Fibroblast of lung (primary cell): ENCODE data around the gene SLC24A4. TPM values are rescaled to one million over a fixed set of nuclear protein-coding genes. Genes with fewer than 3 reads are reported as not detected.

Experiments used
- DNase-seq, 2 donors: peaks; one replicate each; pipeline versions ENCODE4 v3.0.0 to v3.0.0-alpha.2; 2010; ENCODE audit warnings: low read depth in 2 of 2
- H2AFZ ChIP-seq: 2 replicates; pipeline ENCODE4 v1.5.1; 2012; ENCODE audit warnings: low read length, control low read depth, inconsistent platforms
- H3K27ac ChIP-seq: 2 replicates; pipeline ENCODE4 v1.5.1; 2011; ENCODE audit warnings: low read length, control low read depth; ENCODE audit not compliant: insufficient read depth
- H3K27me3 ChIP-seq: 2 replicates; pipeline ENCODE4 v1.5.1; 2011; ENCODE audit warnings: mild to moderate bottlenecking, low read length; ENCODE audit not compliant: control insufficient read depth, insufficient read depth
- H3K36me3 ChIP-seq: 2 replicates; pipeline ENCODE4 v1.5.1; 2011; ENCODE audit warnings: low read length; ENCODE audit not compliant: control insufficient read depth, insufficient read depth
- H3K4me1 ChIP-seq: 2 replicates; pipeline ENCODE4 v1.5.1; 2011; ENCODE audit warnings: low read length; ENCODE audit not compliant: control insufficient read depth, insufficient read depth; ENCODE audit errors: extremely low read depth
- H3K4me2 ChIP-seq: 2 replicates; pipeline ENCODE4 v1.5.1; 2011; ENCODE audit warnings: low read length, control low read depth; ENCODE audit not compliant: insufficient read depth; ENCODE audit errors: extremely low read depth
- H3K4me3 ChIP-seq, 4 experiments: fragments of 200-600 bp in 1 of 4; sonication (generic) in 1 of 4; replicated peaks in 1 of 4; 2 replicates each; pipeline ENCODE4 v1.5.1; 2011 to 2016; ENCODE audit warnings: low read length in 4 of 4, low read depth in 3 of 4, mild to moderate bottlenecking in 3 of 4, control low read depth in 2 of 4, inconsistent platforms in 1 of 4, mixed read lengths in 1 of 4; ENCODE audit not compliant: insufficient read depth in 1 of 4; ENCODE audit errors: control extremely low read depth in 1 of 4
- H3K79me2 ChIP-seq: 2 replicates; pipeline ENCODE4 v1.5.1; 2012; ENCODE audit warnings: mild to moderate bottlenecking, low read length, inconsistent platforms; ENCODE audit not compliant: control insufficient read depth, insufficient read depth
- H3K9ac ChIP-seq: 2 replicates; pipeline ENCODE4 v1.5.1; 2011; ENCODE audit warnings: mild to moderate bottlenecking, low read length, control low read depth; ENCODE audit not compliant: insufficient read depth
- H3K9me3 ChIP-seq: 2 replicates; pipeline ENCODE4 v1.5.1; 2012; ENCODE audit warnings: low read depth, low read length; ENCODE audit not compliant: control insufficient read depth, insufficient read depth
- H4K20me1 ChIP-seq: 2 replicates; pipeline ENCODE4 v1.5.1; 2011; ENCODE audit warnings: low read length; ENCODE audit not compliant: control insufficient read depth, insufficient read depth; ENCODE audit errors: extremely low read depth
- EZH2 ChIP-seq: IDR thresholded peaks from 2 replicates; pipeline ENCODE4 v1.5.1; 2012; ENCODE audit warnings: low read length, control low read depth, mild to moderate bottlenecking; ENCODE audit errors: missing control alignments
- polyA plus RNA-seq, 2 donors: library from polyadenylated mRNA; depleted of rRNA in 1 of 2; stranded (reverse) in 1 of 2; unstranded in 1 of 2; fragments of >200 nt; gene quantifications; 2 replicates each; pipeline ENCODE4 v1.2.1, GENCODE V29; 2011 to 2012; ENCODE audit warnings: missing spikeins in 1 of 2
- total RNA-seq: library from RNA; depleted of rRNA; stranded (reverse); fragments of >200 nt; gene quantifications from 2 replicates; pipeline ENCODE4 v1.2.1, GENCODE V29; 2014
- TF ChIP-seq, protein P1 (sequence below), 2 donors: IDR thresholded peaks in 1 of 2; conservative IDR thresholded peaks in 1 of 2; 1 replicate in 1 of 2; 2 replicates in 1 of 2; pipeline ENCODE4 v1.5.1; 2011 to 2012; ENCODE audit warnings: low read length in 2 of 2, control low read depth in 1 of 2, inconsistent platforms in 1 of 2, low read depth in 1 of 2, mild to moderate bottlenecking in 1 of 2

The SLC24A4 gene
- total and polyA plus RNA-seq, 2 donors (not counting 1 experiment from before 2014, with no cell fraction given) = 0.03 TPM; not detected in 1

GRCh38 chr14:92353447-92353846 lies 30.5 kb downstream of the SLC24A4 start:
- DNase-seq = no peak
- no peak overlapping the region for H3K9ac ChIP-seq
- H4K20me1 ChIP-seq = no peaks in the 10 kb centered on the region
- H3K27me3 ChIP-seq = peaks cover 6% of the 10 kb centered on the region
- H3K9me3 ChIP-seq = no peaks in the 10 kb centered on the region
- no peaks in the 10 kb centered on the region for H3K36me3 ChIP-seq
- TF ChIP-seq, protein P1, sequence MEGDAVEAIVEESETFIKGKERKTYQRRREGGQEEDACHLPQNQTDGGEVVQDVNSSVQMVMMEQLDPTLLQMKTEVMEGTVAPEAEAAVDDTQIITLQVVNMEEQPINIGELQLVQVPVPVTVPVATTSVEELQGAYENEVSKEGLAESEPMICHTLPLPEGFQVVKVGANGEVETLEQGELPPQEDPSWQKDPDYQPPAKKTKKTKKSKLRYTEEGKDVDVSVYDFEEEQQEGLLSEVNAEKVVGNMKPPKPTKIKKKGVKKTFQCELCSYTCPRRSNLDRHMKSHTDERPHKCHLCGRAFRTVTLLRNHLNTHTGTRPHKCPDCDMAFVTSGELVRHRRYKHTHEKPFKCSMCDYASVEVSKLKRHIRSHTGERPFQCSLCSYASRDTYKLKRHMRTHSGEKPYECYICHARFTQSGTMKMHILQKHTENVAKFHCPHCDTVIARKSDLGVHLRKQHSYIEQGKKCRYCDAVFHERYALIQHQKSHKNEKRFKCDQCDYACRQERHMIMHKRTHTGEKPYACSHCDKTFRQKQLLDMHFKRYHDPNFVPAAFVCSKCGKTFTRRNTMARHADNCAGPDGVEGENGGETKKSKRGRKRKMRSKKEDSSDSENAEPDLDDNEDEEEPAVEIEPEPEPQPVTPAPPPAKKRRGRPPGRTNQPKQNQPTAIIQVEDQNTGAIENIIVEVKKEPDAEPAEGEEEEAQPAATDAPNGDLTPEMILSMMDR (conservative IDR thresholded peaks at IDR 0.05 in 1 of 2, IDR thresholded peaks at IDR 0.05 in 1 of 2; ENCODE audit: low read depth in 1 of 2, low read length in 2 of 2) = no peak
- TF ChIP-seq EZH2 = no peak
- H2AFZ ChIP-seq = no peak overlapping the region
- H3K4me2 ChIP-seq = no peak overlapping the region
- H3K4me1 ChIP-seq = no peaks in the 10 kb centered on the region
- no peak overlapping the region for H3K4me3 ChIP-seq
- no peaks in the 10 kb centered on the region for H3K79me2 ChIP-seq
- H3K27ac ChIP-seq = no peak overlapping the region

GRCh38 chr14:92356677-92357076 lies 33.7 kb downstream of the SLC24A4 start:
- H3K9ac ChIP-seq = no peak overlapping the region
- no peak for TF ChIP-seq EZH2
- TF ChIP-seq, protein P1 (conservative IDR thresholded peaks at IDR 0.05 in 1 of 2, IDR thresholded peaks at IDR 0.05 in 1 of 2; ENCODE audit: low read depth in 1 of 2, low read length in 2 of 2) = no peak
- no peaks in the 10 kb centered on the region for H3K36me3 ChIP-seq
- no peak overlapping the region for H3K4me2 ChIP-seq
- no peak overlapping the region for H2AFZ ChIP-seq
- no peaks in the 10 kb centered on the region for H4K20me1 ChIP-seq
- H3K4me1 ChIP-seq = no peaks in the 10 kb centered on the region
- H3K27me3 ChIP-seq = peaks cover 4% of the 10 kb centered on the region
- H3K4me3 ChIP-seq = no peak overlapping the region
- no peak overlapping the region for H3K27ac ChIP-seq
- H3K9me3 ChIP-seq = no peaks in the 10 kb centered on the region
- H3K79me2 ChIP-seq = no peaks in the 10 kb centered on the region
- no peak for DNase-seq

- no peak for DNase-seq
- Histone ChIP-seq H3K27me3 (peaks cover 4% of the 10 kb centered on the region), H3K79me2 (no peaks in the 10 kb centered on the region), H3K4me3 (no peak overlapping the region), H4K20me1 (no peaks in the 10 kb centered on the region), H3K36me3 (no peaks in the 10 kb centered on the region), H2AFZ (no peak overlapping the region), H3K9me3 (no peaks in the 10 kb centered on the region), H3K27ac (no peak overlapping the region), H3K4me1 (no peaks in the 10 kb centered on the region), H3K9ac (no peak overlapping the region), H3K4me2 (no peak overlapping the region)
- TF ChIP-seq EZH2 = no peak
- TF ChIP-seq, protein P1 (conservative IDR thresholded peaks at IDR 0.05 in 1 of 2, IDR thresholded peaks at IDR 0.05 in 1 of 2; ENCODE audit: low read depth in 1 of 2, low read length in 2 of 2) = no peak
These were observed 37.8 kb downstream of the SLC24A4 start for GRCh38 chr14:92360651-92361370.
